ENCODE data around the gene TMEM92.
A peak's percentile ranks its signal among the peaks of the same experiment; 100 is the strongest.
"Not testable (repeated sequence)": the region's sequence is repeated elsewhere in the genome, so short reads cannot be mapped to it uniquely, and the experiment has no call there.

Gene TMEM92

GRCh38 chr17:50285941-50286340 lies 11.7 kb downstream of the TMEM92 start:
- no peak for ATAC-seq
- TF ChIP-seq TOX (CRISPR knock-in tag; IDR thresholded peaks at IDR 0.05; ENCODE audit: borderline replicate concordance) (no peak), ZNF565 (CRISPR knock-in tag; conservative IDR thresholded peaks at IDR 0.05; ENCODE audit: low read depth) (no peak), ZNF70 (CRISPR knock-in tag; IDR thresholded peaks at IDR 0.05) (no peak), CSRNP3 (CRISPR knock-in tag; IDR thresholded peaks at IDR 0.05) (no peak), CSDC2 (CRISPR knock-in tag; IDR thresholded peaks at IDR 0.05) (no peak), PPARA (CRISPR knock-in tag; IDR thresholded peaks at IDR 0.05; ENCODE audit: borderline replicate concordance) (no peak), PATZ1 (CRISPR knock-in tag; IDR thresholded peaks at IDR 0.05; ENCODE audit: borderline replicate concordance) (no peak), SNAI2 (CRISPR knock-in tag; IDR thresholded peaks at IDR 0.05) (no peak), ZFP30 (CRISPR knock-in tag; IDR thresholded peaks at IDR 0.05) (no peak), OSR1 (CRISPR knock-in tag; IDR thresholded peaks at IDR 0.05) (no peak), ZC3H10 (CRISPR knock-in tag; IDR thresholded peaks at IDR 0.05) (no peak), ZFP3 (CRISPR knock-in tag; IDR thresholded peaks at IDR 0.05) (no peak), TCF4 (CRISPR knock-in tag; IDR thresholded peaks at IDR 0.05; ENCODE audit: borderline replicate concordance) (no peak), ISL1 (CRISPR knock-in tag; IDR thresholded peaks at IDR 0.05) (no peak), ZNF8 (CRISPR knock-in tag; IDR thresholded peaks at IDR 0.05) (no peak), ESRRG (CRISPR knock-in tag; IDR thresholded peaks at IDR 0.05) (no peak)

- ATAC-seq: not testable (repeated sequence)
Observed at GRCh38 chr17:50287302-50287701, 13.0 kb downstream of the TMEM92 start.

- ATAC-seq: no peak
Observed at GRCh38 chr17:50288306-50288705, 14.0 kb downstream of the TMEM92 start.

GRCh38 chr17:50289278-50289677 lies 15.0 kb downstream of the TMEM92 start:
- no peak; the same call in 2 of the 3 replicates for ATAC-seq
- no peak for TF ChIP-seq ISL1 (CRISPR knock-in tag; IDR thresholded peaks at IDR 0.05)
- TF ChIP-seq SNAI2 (CRISPR knock-in tag; IDR thresholded peaks at IDR 0.05): no peak
- no peak for TF ChIP-seq CREB5 (CRISPR knock-in tag; IDR thresholded peaks at IDR 0.05; ENCODE audit: low read depth)
- no peak for TF ChIP-seq ESRRG (CRISPR knock-in tag; IDR thresholded peaks at IDR 0.05)
- TF ChIP-seq CSRNP3 (CRISPR knock-in tag; IDR thresholded peaks at IDR 0.05): no peak
- TF ChIP-seq ZFP3 (CRISPR knock-in tag; IDR thresholded peaks at IDR 0.05): no peak
- no peak for TF ChIP-seq POU6F1 (CRISPR knock-in tag; IDR thresholded peaks at IDR 0.05; ENCODE audit: borderline replicate concordance, low read depth)

More at GRCh38 chr17:50288306-50288705, 14.0 kb downstream of the TMEM92 start:
- TF ChIP-seq ZFP3 (CRISPR knock-in tag; IDR thresholded peaks at IDR 0.05): no peak
- peak; percentile 20; the same call in 1 of the 2 replicates for TF ChIP-seq TCF4 (CRISPR knock-in tag; IDR thresholded peaks at IDR 0.05; ENCODE audit: borderline replicate concordance)

GRCh38 chr17:50289991-50290702 lies 15.9 kb downstream of the TMEM92 start:
- TF ChIP-seq CSDC2 (CRISPR knock-in tag; IDR thresholded peaks at IDR 0.05) (peak; percentile 88; the same call in 1 of the 2 replicates), ZFP3 (CRISPR knock-in tag; IDR thresholded peaks at IDR 0.05) (peak; percentile 76; the same call in 1 of the 2 replicates), ISL1 (CRISPR knock-in tag; IDR thresholded peaks at IDR 0.05) (no peak), PATZ1 (CRISPR knock-in tag; IDR thresholded peaks at IDR 0.05; ENCODE audit: borderline replicate concordance) (peak; percentile 67; the same call in 1 of the 2 replicates)
- ATAC-seq: peak; percentile 92

All from SK-N-SH treated with all-trans-retinoic acid at 6 μM for 48 hours (cell line).